Gastroesophageal sphincter (tissue), 3 donors: ENCODE data around the gene USPL1.

Source experiments
- POLR2A ChIP-seq, 2 donors: fragments of 450-650 bp; IDR thresholded peaks; one replicate each; pipeline ENCODE4 v1.6.1; 2017; ENCODE audit warnings: antibody characterized with exemption in 2 of 2, mild to moderate bottlenecking in 2 of 2, moderate library complexity in 1 of 2
- POLR2AphosphoS5 ChIP-seq: sonication (generic); formaldehyde crosslinking; IDR thresholded peaks from one replicate; pipeline ENCODE4 v1.6.1; 2017; ENCODE audit warnings: antibody characterized with exemption
- TF ChIP-seq, protein P1 (sequence below), 4 experiments: fragments of 200-600 bp in 2 of 4; fragments of 450-650 bp in 2 of 4; sonication (generic) in 1 of 4; IDR thresholded peaks; one replicate each; pipeline ENCODE4 v1.5.1; 2017 to 2019; ENCODE audit warnings: antibody characterized with exemption in 4 of 4, mild to moderate bottlenecking in 2 of 4, moderate library complexity in 2 of 4

DNA sequence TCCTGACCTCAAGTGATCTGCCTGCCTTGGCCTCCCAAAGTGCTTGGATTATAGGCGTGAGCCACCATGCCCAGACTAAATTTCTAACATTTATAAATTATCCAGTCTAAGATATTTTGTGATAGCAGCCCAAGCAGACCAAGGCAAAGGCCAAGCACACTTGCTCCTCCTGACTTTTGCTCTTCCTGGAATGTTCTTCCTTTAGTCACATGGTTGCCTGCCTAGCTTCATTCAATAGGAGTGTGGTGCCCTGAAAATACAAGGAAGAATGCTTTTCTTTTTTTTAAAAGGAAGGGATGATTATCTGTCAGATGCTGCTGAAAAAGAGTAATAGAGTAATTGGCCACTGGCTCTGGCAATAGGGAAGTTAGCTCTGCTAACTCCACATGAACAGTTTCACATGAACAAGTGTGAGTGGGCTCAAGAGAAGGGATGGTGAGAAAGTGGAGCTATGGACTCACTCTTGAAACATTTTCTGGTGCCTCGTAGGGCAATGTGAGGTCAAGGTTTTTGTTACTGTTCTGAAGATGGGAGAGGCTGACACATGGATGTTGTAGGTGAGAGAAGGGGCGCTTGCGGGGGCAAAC is 47.1 kb downstream of the USPL1 start:
- TF ChIP-seq POLR2A (IDR thresholded peaks at IDR 0.05) (no peak), POLR2AphosphoS5 (no peak)
- TF ChIP-seq, protein P1, sequence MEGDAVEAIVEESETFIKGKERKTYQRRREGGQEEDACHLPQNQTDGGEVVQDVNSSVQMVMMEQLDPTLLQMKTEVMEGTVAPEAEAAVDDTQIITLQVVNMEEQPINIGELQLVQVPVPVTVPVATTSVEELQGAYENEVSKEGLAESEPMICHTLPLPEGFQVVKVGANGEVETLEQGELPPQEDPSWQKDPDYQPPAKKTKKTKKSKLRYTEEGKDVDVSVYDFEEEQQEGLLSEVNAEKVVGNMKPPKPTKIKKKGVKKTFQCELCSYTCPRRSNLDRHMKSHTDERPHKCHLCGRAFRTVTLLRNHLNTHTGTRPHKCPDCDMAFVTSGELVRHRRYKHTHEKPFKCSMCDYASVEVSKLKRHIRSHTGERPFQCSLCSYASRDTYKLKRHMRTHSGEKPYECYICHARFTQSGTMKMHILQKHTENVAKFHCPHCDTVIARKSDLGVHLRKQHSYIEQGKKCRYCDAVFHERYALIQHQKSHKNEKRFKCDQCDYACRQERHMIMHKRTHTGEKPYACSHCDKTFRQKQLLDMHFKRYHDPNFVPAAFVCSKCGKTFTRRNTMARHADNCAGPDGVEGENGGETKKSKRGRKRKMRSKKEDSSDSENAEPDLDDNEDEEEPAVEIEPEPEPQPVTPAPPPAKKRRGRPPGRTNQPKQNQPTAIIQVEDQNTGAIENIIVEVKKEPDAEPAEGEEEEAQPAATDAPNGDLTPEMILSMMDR (IDR thresholded peaks at IDR 0.05), result no peak
